Melanocyte of skin (primary cell): ENCODE data around the gene FGF11. TPM values are rescaled to one million over a fixed set of nuclear protein-coding genes. Genes with fewer than 3 reads are reported as not detected.

Source experiments
- total RNA-seq, 2 donors: library from RNA; depleted of rRNA; stranded (reverse); fragments of >200 nt; gene quantifications; 2 replicates each; pipeline ENCODE4 v1.2.3, GENCODE V29; 2012

The FGF11 gene
- total RNA-seq = under 1 TPM; under 0.01 to 0.33 TPM

GRCh38 chr17:7439462-7440112, at the start of gene FGF11:
TSS of gene FGF11 (plus strand) at chr17:7439512. CDS start at chr17:7439621, 109 bp downstream.

GRCh38 chr17:7394452-7395191, 44.7 kb upstream of the FGF11 start, which contains the start of gene PLSCR3:
TSS of gene PLSCR3 (minus strand) at chr17:7394525. CDS start at chr17:7394110, 415 bp downstream.

GRCh38 chr17:7403977-7404736, 35.2 kb upstream of the FGF11 start, which contains the start of gene TMEM256:
TSS of gene TMEM256 (minus strand) at chr17:7404097. CDS start at chr17:7404084, 13 bp downstream.

GRCh38 chr17:7407485-7408251, 31.6 kb upstream of the FGF11 start, which contains the start of gene NLGN2:
TSS of gene NLGN2 (plus strand) at chr17:7407845. CDS start at chr17:7408256, 411 bp downstream.

GRCh38 chr17:7419819-7420610, 19.3 kb upstream of the FGF11 start, which contains the start of gene SPEM1:
TSS of gene SPEM1 (plus strand) at chr17:7420324. CDS start at chr17:7420385, 61 bp downstream.

GRCh38 chr17:7425316-7425715, 14.0 kb upstream of the FGF11 start, which contains the start of gene SPEM2:
TSS of gene SPEM2 (plus strand) at chr17:7425616. CDS start at chr17:7425689, 73 bp downstream.

GRCh38 chr17:7428557-7428956, 10.8 kb upstream of the FGF11 start, which contains the start of gene SPEM3:
TSS of gene SPEM3 (plus strand) at chr17:7428857. CDS start at chr17:7428903, 46 bp downstream.

GRCh38 chr17:7444682-7445618, 5.6 kb downstream of the FGF11 start, which contains the start of gene CHRNB1:
TSS of gene CHRNB1 (plus strand) at chr17:7445061. CDS start at chr17:7445128, 67 bp downstream.

GRCh38 chr17:7479213-7480088, 40.1 kb downstream of the FGF11 start, which contains the start of gene ZBTB4:
TSS of gene ZBTB4 (minus strand) at chr17:7479631. CDS start at chr17:7466801, 12,830 bp downstream.

GRCh38 chr17:7481275-7481674, 42.0 kb downstream of the FGF11 start, which contains the start of gene SLC35G6:
TSS of gene SLC35G6 (plus strand) at chr17:7481446. CDS start at chr17:7481517, 71 bp downstream.

GRCh38 chr17:7484067-7484918, 45.0 kb downstream of the FGF11 start, which contains the start of gene POLR2A:
TSS of gene POLR2A (plus strand) at chr17:7484366.

Other genes starting within 250 kb of the FGF11 start
- 1 to 10 TPM; 6.2 to 9.7 TPM for gene DLG4, start 219.7 kb upstream of the FGF11 start, total RNA-seq
- gene ACADVL, start 219.6 kb upstream of the FGF11 start, total RNA-seq = 100 to 1,000 TPM in 1 of 2 donors, 10 to 100 TPM in 1; 86.6 to 149 TPM
- gene DVL2, start 205.0 kb upstream of the FGF11 start, total RNA-seq = 100 to 1,000 TPM in 1 of 2 donors, 10 to 100 TPM in 1; 98.6 to 107 TPM
- gene PHF23, start 200.1 kb upstream of the FGF11 start, total RNA-seq = 10 to 100 TPM; 65.7 to 80.9 TPM
- 100 to 1,000 TPM; 165 to 225 TPM for gene GABARAP, start 197.1 kb upstream of the FGF11 start, total RNA-seq
- gene CTDNEP1, start 187.8 kb upstream of the FGF11 start, total RNA-seq = 10 to 100 TPM; 18.6 to 30.3 TPM
- gene ELP5, start 187.3 kb upstream of the FGF11 start, total RNA-seq = 10 to 100 TPM; 33.7 to 47.3 TPM
- under 1 TPM; 0.69 to 1.00 TPM for gene CLDN7, start 177.0 kb upstream of the FGF11 start, total RNA-seq
- gene SLC2A4, start 157.8 kb upstream of the FGF11 start, total RNA-seq = under 1 TPM; under 0.01 to 0.34 TPM
- under 1 TPM in 1 of 2 donors, not detected in 1; 0.67 TPM for gene YBX2, start 144.9 kb upstream of the FGF11 start, total RNA-seq
- 100 to 1,000 TPM; 830 to 988 TPM for gene EIF5A, start 131.9 kb upstream of the FGF11 start, total RNA-seq
- 10 to 100 TPM; 74.7 to 87.2 TPM for gene GPS2, start 124.2 kb upstream of the FGF11 start, total RNA-seq
- gene NEURL4, start 110.2 kb upstream of the FGF11 start, total RNA-seq = 10 to 100 TPM; 14.8 to 16.7 TPM
- gene ACAP1, start 103.0 kb upstream of the FGF11 start, total RNA-seq = under 1 TPM in 1 of 2 donors, not detected in 1; 0.67 TPM
- gene KCTD11, start 87.3 kb upstream of the FGF11 start, total RNA-seq = 1 to 10 TPM; 1.3 to 3.4 TPM
- gene TMEM95, start 84.4 kb upstream of the FGF11 start, total RNA-seq = not detected
- under 1 TPM; 0.69 to 1.00 TPM for gene TNK1, start 58.4 kb upstream of the FGF11 start, total RNA-seq
- gene PLSCR3, start 45.0 kb upstream of the FGF11 start, total RNA-seq = 10 to 100 TPM in 1 of 2 donors, 1 to 10 TPM in 1; 9.6 to 12.0 TPM
- gene TMEM256, start 35.4 kb upstream of the FGF11 start, total RNA-seq = 100 to 1,000 TPM in 1 of 2 donors, 10 to 100 TPM in 1; 73.0 to 107 TPM
- gene NLGN2, start 31.7 kb upstream of the FGF11 start, total RNA-seq = 1 to 10 TPM; 4.0 to 4.1 TPM
- not detected for gene SPEM1, start 19.2 kb upstream of the FGF11 start, total RNA-seq
- not detected for gene SPEM2, start 13.9 kb upstream of the FGF11 start, total RNA-seq
- gene SPEM3, start 10.7 kb upstream of the FGF11 start, total RNA-seq = not detected
- 1 to 10 TPM; 7.3 to 7.9 TPM for gene TMEM102, start 4.1 kb upstream of the FGF11 start, total RNA-seq
- 1 to 10 TPM; 5.5 to 5.7 TPM for gene CHRNB1, start 5.5 kb downstream of the FGF11 start, total RNA-seq
- gene ZBTB4, start 40.1 kb downstream of the FGF11 start, total RNA-seq = 10 to 100 TPM; 16.3 to 23.1 TPM
- gene SLC35G6, start 41.9 kb downstream of the FGF11 start, total RNA-seq = not detected
- gene POLR2A, start 44.9 kb downstream of the FGF11 start, total RNA-seq = 10 to 100 TPM; 95.3 to 96.9 TPM
- 10 to 100 TPM; 14.8 to 19.3 TPM for gene TNFSF12, start 109.5 kb downstream of the FGF11 start, total RNA-seq
- gene TNFSF13, start 119.2 kb downstream of the FGF11 start, total RNA-seq = 1 to 10 TPM; 2.4 to 2.7 TPM
- 100 to 1,000 TPM in 1 of 2 donors, 10 to 100 TPM in 1; 67.4 to 114 TPM for gene SENP3, start 122.4 kb downstream of the FGF11 start, total RNA-seq
- gene CD68, start 140.1 kb downstream of the FGF11 start, total RNA-seq = 10 to 100 TPM; 18.3 to 20.0 TPM
- gene MPDU1, start 144.3 kb downstream of the FGF11 start, total RNA-seq = 100 to 1,000 TPM; 181 to 189 TPM
- under 1 TPM in 1 of 2 donors, not detected in 1; 0.33 TPM for gene SOX15, start 150.6 kb downstream of the FGF11 start, total RNA-seq
- 10 to 100 TPM; 36.3 to 36.5 TPM for gene FXR2, start 175.4 kb downstream of the FGF11 start, total RNA-seq
- 10 to 100 TPM; 22.4 to 24.6 TPM for gene SAT2, start 188.3 kb downstream of the FGF11 start, total RNA-seq
- gene SHBG, start 190.6 kb downstream of the FGF11 start, total RNA-seq = under 1 TPM; 0.33 to 0.34 TPM
- not detected for gene ATP1B2, start 211.4 kb downstream of the FGF11 start, total RNA-seq
- gene TP53, start 248.0 kb downstream of the FGF11 start, total RNA-seq = 10 to 100 TPM; 43.0 to 47.1 TPM
- 10 to 100 TPM in 1 of 2 donors, 1 to 10 TPM in 1; 8.6 to 17.3 TPM for gene WRAP53, start 249.0 kb downstream of the FGF11 start, total RNA-seq